HG03175 (cell line): ENCODE data around the gene NDUFAF8.

ENCODE experiments used
- ATAC-seq: cut with Tn5 transposase; IDR thresholded peaks from one replicate; pipeline ENCODE4 v1.9.1; 2021; ENCODE audit warnings: mild to moderate bottlenecking, moderate library complexity; ENCODE audit not compliant: unreplicated experiment

The NDUFAF8 gene

GRCh38 chr17:81250286-81251093 lies 11.4 kb downstream of the NDUFAF8 start:
- ATAC-seq = no peak

DNA sequence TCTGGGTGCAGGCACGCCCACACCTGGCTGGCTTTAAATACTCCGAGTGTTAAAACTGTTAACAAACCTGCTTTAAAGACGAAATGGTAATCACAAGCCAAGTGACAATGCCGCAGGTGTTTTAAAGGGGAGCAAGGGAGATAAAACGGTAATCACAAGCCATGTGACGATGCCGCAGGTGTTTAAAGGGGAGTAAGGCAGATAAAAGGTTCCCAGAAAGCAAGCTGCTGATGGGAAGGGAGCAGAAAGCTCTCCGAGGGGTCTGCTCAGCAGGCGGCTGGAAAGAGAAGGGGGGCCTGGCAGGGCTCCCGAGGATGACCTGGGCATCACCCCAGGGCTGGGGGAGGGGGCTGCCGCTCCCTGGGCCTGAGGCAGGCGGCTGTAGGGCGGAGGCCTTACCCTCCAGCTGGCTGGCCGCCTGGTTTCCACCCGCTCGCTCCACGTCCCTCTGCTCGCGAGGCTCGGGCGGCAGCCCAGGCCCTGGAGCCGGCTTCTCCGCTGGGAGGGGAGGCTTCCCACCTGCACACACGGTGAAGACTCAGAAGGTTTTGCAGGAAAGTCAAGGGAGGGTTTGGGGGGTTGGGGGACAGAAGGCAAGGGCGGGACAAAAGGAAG lies 12.1 kb downstream of the NDUFAF8 start:
- ATAC-seq = no peak

DNA sequence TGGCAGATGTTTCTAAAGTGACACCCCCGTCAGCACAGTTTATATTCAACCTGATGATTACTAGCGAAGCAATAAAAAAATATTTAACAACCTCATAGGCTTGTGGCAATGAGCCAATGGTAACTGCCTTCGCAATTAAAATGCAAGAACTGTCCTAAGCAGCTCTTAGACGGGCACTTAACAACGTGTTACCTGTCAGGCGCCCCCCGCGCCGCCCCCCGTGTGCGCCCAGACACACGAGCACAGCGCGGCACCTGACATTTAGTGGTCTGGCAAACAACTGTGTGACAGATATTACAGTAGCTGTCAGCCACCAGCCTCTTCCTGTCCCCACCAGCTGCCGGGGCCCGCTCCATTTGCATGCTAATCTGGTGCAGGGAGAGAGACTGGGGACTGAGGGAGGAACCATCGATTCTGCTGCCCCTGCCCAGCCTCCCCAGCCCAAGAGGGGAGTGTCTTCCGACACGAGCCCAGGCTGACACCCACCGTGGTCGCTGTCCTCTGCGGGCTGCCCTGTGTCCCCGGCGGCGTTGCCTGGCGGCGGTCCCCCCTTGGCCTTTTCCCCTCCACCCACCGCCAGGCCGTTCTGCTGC lies 12.7 kb downstream of the NDUFAF8 start:
- ATAC-seq = no peak

- ATAC-seq = no peak
These were observed 13.3 kb downstream of the NDUFAF8 start for GRCh38 chr17:81252326-81252986.

- no peak for ATAC-seq
These were observed 13.8 kb downstream of the NDUFAF8 start for GRCh38 chr17:81252987-81253329.

DNA sequence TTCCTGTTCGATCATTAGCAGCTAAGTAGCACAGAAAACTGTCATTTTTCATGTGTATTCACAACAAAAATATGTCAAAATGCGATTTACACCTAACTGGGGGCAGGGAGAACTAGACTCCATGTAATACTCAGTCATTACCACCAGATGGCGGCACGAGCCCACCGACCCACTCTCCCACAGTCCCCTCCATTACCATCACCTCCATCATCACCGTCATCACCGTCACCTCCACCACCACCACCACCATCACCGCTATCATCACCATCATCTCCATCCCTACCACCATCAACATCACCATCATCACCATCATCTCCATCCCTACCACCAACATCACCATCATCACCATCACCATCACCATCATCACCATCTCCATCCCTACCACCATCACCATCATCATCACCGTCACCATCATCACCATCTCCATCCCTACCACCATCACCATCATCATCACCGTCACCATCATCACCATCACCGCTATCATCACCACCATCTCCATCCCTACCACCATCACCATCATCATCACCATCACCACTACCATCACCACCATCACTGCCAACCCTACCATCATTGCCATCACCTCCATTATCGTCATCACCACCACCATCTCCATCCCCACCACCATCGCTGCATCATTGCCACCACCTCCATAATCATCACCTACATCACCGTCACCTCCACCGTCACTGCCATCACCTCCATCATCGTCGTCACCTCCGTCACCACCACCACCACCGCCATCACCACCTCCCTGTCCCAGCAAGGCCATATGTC lies 14.4 kb downstream of the NDUFAF8 start:
- no peak for ATAC-seq

DNA sequence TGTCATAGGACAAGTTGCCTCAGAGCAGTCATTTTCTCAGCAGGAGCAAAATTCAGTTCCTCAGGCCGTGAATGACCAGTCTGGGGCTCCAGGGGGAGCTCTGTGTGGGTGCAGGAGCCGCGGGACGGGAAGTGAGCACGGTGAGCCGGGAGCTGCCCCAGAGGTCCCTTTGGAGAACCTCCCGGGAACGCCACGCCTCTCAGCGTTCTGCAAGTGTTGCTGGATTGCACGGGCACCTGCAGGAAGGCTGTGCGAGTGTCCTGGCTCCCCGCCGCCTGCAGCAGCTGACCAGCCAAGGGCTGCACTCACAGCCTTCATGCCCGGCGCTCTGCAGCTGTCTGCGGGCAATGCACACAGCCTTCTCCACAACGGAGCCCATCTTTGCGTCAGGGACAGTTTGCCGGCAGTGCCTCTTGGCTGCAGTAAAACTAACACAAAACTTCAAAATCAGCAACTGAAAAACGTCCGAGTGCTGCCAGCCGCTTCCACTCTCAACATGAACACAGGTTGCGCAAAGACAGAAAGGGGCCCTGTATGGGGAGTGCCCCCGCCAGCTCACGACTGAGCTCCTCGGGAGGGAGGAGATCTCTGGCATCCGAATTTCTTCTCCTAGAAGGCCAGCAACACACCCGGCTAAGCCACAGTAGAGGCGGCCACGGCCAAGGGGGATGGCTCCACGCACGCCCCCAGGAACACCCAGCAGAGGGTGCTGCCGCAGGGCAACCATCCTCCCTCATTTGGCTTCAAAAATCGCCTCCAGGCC lies 16.0 kb downstream of the NDUFAF8 start:
- ATAC-seq = no peak

DNA sequence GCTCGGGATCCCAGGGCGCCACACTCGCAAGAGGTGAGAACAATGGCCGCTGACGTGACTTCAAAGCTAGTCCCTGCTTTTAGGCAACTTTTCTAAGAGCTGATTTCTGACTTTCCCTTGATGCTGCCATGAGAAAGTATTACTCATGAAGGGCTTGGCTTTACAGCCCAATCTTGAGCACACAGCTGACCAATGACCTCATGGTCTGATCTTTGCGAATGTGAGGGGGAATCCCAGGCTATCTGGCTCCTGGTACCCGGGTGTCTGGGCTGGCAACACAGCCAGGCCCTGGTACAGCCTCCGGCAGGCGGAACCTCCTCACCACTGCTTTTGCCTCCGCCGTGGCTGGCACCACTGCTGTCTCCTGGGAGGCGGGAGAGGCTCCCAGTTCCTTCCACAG lies 17.5 kb downstream of the NDUFAF8 start:
- no peak for ATAC-seq

GRCh38 chr17:81257533-81257932 lies 18.4 kb downstream of the NDUFAF8 start:
- ATAC-seq = no peak

GRCh38 chr17:81258292-81258691 lies 19.2 kb downstream of the NDUFAF8 start:
- no peak for ATAC-seq

- ATAC-seq = no peak
These were observed 20.0 kb downstream of the NDUFAF8 start for GRCh38 chr17:81259058-81259605.

DNA sequence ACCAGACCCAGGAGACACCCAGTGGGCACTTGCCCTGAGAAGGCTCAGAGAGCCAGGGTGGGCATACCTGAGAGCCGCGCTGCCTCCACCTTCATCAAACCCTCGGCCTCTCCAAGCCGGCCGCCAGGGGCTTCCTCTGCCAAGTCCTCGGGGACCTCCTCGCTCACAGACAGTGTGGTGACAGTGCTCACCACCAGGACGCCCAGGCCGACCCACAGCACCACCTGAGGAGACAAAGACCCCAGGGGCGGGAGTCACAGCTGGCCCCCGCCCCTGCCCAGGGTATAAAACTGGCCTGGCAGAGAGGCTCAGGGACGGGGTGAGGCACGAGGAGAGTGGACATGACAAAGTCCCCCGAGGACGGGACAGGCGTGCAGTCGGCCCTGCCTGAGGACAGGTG lies 21.1 kb downstream of the NDUFAF8 start:
- ATAC-seq = no peak

DNA sequence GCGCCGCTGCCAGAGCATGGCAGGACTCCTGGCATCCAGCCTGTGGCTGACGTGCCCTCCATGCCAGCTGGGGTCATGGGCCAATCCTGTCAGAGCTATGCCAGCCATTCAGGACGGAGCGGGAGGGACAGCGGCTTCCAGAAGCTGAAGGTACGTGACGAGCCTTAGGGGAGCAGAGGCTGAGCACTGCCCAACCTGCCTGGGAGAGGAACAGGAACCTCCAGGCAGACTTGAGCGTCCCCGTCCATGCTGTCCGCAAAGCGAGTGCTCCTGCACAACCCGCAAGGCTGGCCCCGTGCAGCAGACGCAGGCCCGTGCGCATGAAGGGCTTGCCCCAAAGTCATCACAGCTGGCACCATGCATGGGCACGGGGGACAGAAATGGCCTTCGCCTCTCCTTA lies 21.5 kb downstream of the NDUFAF8 start:
- no peak for ATAC-seq

- no peak for ATAC-seq
These were observed 22.0 kb downstream of the NDUFAF8 start for GRCh38 chr17:81261096-81261495.

GRCh38 chr17:81261582-81262336 lies 22.6 kb downstream of the NDUFAF8 start:
- no peak for ATAC-seq

GRCh38 chr17:81263371-81264181 lies 24.5 kb downstream of the NDUFAF8 start:
- no peak for ATAC-seq

GRCh38 chr17:81264640-81265039 lies 25.5 kb downstream of the NDUFAF8 start:
- ATAC-seq = no peak

DNA sequence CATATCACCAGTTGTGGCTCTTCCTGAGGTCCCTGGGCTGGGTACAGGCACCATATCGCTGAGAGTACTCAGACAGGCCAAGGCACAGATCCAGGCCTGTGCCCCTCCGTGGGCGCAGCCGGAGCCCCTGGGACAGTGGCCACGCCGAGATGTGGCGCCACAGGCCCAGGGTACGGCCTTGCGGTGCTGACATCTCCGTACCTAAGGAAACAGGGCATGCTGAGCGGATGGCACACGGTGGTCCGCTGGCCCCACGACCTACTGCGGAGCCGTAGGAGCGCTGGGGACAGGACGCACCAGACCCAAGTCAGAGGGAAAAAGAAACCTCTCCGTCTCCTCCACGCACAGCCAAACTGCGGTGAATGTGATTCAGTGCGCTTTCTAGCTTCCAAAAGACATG lies 26.5 kb downstream of the NDUFAF8 start:
- ATAC-seq = no peak
